H1 (cell line): ENCODE measurements around the gene OR2V2. TPM values are rescaled to one million over a fixed set of nuclear protein-coding genes. Genes with fewer than 3 reads are reported as not detected.

ENCODE experiments used
- CTCF ChIA-PET: fragments of 300-600 bp; sonication (Branson Sonifier 250); formaldehyde crosslinking; loops from one replicate; lab custom pipeline; 2021; ENCODE audit not compliant: partially characterized antibody; lab: Charles Lee
- POLR2A ChIA-PET: fragments of 300-600 bp; sonication (Branson Sonifier 250); formaldehyde crosslinking; loops from one replicate; lab custom pipeline; 2021; ENCODE audit warnings: inconsistent platforms; ENCODE audit not compliant: partially characterized antibody; lab: Charles Lee
- DNase-seq, 2 experiments: peaks; one replicate each; pipeline versions ENCODE4 v3.0.0 to v3.0.0-alpha.2; 2010 to 2022; ENCODE audit warnings: low spot score in 2 of 2, low read depth in 1 of 2, mixed read lengths in 1 of 2
- FAIRE-seq: peaks from 2 replicates; lab custom pipeline; 2011; peaks lifted over from hg19 to GRCh38; lab: Jason Lieb, UNC
- H2AFZ ChIP-seq: 2 replicates; pipeline ENCODE4 v1.8.1; 2012; ENCODE audit warnings: low read length, inconsistent platforms
- H2AK5ac ChIP-seq: 2 replicates; pipeline ENCODE4 v1.6.1; 2013; ENCODE audit warnings: low read depth, low read length
- H2BK120ac ChIP-seq: replicated peaks from 2 replicates; pipeline ENCODE3; 2013; ENCODE audit warnings: low read depth, low read length, inconsistent platforms
- H2BK12ac ChIP-seq: 2 replicates; pipeline ENCODE4 v1.6.1; 2013; ENCODE audit warnings: low read depth, low read length
- H2BK15ac ChIP-seq: 2 replicates; pipeline ENCODE4 v1.6.1; 2013; ENCODE audit warnings: low read length
- H2BK20ac ChIP-seq: 2 replicates; pipeline ENCODE4 v1.6.1; 2013; ENCODE audit warnings: low read length
- H2BK5ac ChIP-seq: 2 replicates; pipeline ENCODE4 v1.6.1; 2013; ENCODE audit warnings: low read depth, low read length
- H3K14ac ChIP-seq: 2 replicates; pipeline ENCODE4 v1.6.1; 2013; ENCODE audit warnings: inconsistent platforms; ENCODE audit not compliant: insufficient read length
- H3K18ac ChIP-seq: 2 replicates; pipeline ENCODE4 v1.6.1; 2013; ENCODE audit warnings: low read length; ENCODE audit errors: extremely low read depth
- H3K23ac ChIP-seq: 2 replicates; pipeline ENCODE4 v1.6.1; 2013; ENCODE audit warnings: inconsistent platforms; ENCODE audit not compliant: insufficient read length
- H3K23me2 ChIP-seq: 2 replicates; pipeline ENCODE4 v1.6.1; 2013; ENCODE audit warnings: low read depth, low read length
- H3K27ac ChIP-seq: 2 replicates; pipeline ENCODE4 v1.6.1; 2011; ENCODE audit warnings: low read depth, low read length, inconsistent platforms
- H3K27me3 ChIP-seq, 4 experiments: replicated peaks in 1 of 4; 1 replicate in 1 of 4; 2 replicates in 3 of 4; pipeline versions ENCODE4 v1.6.1 to v1.8.1; 2011 to 2013; ENCODE audit warnings: low read length in 3 of 4, mild to moderate bottlenecking in 3 of 4, inconsistent platforms in 2 of 4, mixed read lengths in 2 of 4, moderate library complexity in 1 of 4; ENCODE audit not compliant: control insufficient read depth in 3 of 4, insufficient read depth in 3 of 4; ENCODE audit errors: extremely low read depth in 1 of 4
- H3K36me3 ChIP-seq, 4 experiments: 2 replicates each; pipeline versions ENCODE4 v1.6.1 to v1.8.1; 2011 to 2013; ENCODE audit warnings: mild to moderate bottlenecking in 4 of 4, low read length in 3 of 4, moderate library complexity in 2 of 4, control low read depth in 1 of 4, inconsistent platforms in 1 of 4; ENCODE audit not compliant: insufficient read depth in 4 of 4, control insufficient read depth in 2 of 4
- H3K4ac ChIP-seq: replicated peaks from 2 replicates; pipeline ENCODE3; 2013; ENCODE audit warnings: low read length, low read depth, mixed read lengths, inconsistent platforms; ENCODE audit not compliant: insufficient read length
- H3K4me1 ChIP-seq, 4 experiments: replicated peaks in 1 of 4; 1 replicate in 1 of 4; 2 replicates in 3 of 4; pipeline versions ENCODE4 v1.6.1 to v1.8.1; 2011 to 2013; ENCODE audit warnings: low read length in 3 of 4, inconsistent platforms in 2 of 4, mixed read lengths in 1 of 4; ENCODE audit not compliant: insufficient read depth in 4 of 4, control insufficient read depth in 3 of 4
- H3K4me2 ChIP-seq, 2 experiments: 2 replicates each; pipeline versions ENCODE4 v1.6.1 to v1.8.1; 2011 to 2013; ENCODE audit warnings: low read depth in 2 of 2, low read length in 2 of 2, control low read depth in 1 of 2, inconsistent platforms in 1 of 2, mild to moderate bottlenecking in 1 of 2; ENCODE audit not compliant: insufficient read depth in 1 of 2
- H3K4me3 ChIP-seq, 4 experiments: fragments of 200-600, 300-600 bp in 1 of 4; sonication (generic), shearing (Covaris generic), sonication (Bioruptor Twin) in 1 of 4; 2 replicates each; pipeline versions ENCODE4 v1.5.1 to v1.8.1; 2011 to 2016; ENCODE audit warnings: low read length in 4 of 4, low read depth in 3 of 4, control low read depth in 2 of 4, inconsistent platforms in 2 of 4, mild to moderate bottlenecking in 2 of 4, mixed read lengths in 1 of 4, moderate library complexity in 1 of 4; ENCODE audit not compliant: insufficient read depth in 2 of 4; ENCODE audit errors: extremely low read depth in 1 of 4
- H3K56ac ChIP-seq: replicated peaks from 2 replicates; pipeline ENCODE3; 2013; ENCODE audit warnings: low read depth, mild to moderate bottlenecking, mixed read lengths, low read length, inconsistent platforms; ENCODE audit not compliant: insufficient read length
- H3K79me1 ChIP-seq: 2 replicates; pipeline ENCODE4 v1.6.1; 2013; ENCODE audit warnings: low read depth, low read length, control low read depth
- H3K79me2 ChIP-seq, 2 experiments: 2 replicates each; pipeline versions ENCODE4 v1.6.1 to v1.8.1; 2012 to 2013; ENCODE audit warnings: low read length in 2 of 2, mild to moderate bottlenecking in 2 of 2, inconsistent platforms in 1 of 2; ENCODE audit not compliant: insufficient read depth in 2 of 2, control insufficient read depth in 1 of 2
- H3K9ac ChIP-seq, 4 experiments: replicated peaks in 1 of 4; 1 replicate in 1 of 4; 2 replicates in 3 of 4; pipeline versions ENCODE4 v1.6.1 to v1.8.1; 2011 to 2013; ENCODE audit warnings: low read depth in 3 of 4, low read length in 3 of 4, control low read depth in 2 of 4, mild to moderate bottlenecking in 2 of 4, moderate library complexity in 2 of 4, inconsistent platforms in 1 of 4; ENCODE audit errors: extremely low read depth in 1 of 4
- H3K9me3 ChIP-seq, 2 experiments: 2 replicates each; pipeline versions ENCODE4 v1.6.1 to v1.8.1; 2012 to 2013; ENCODE audit warnings: mild to moderate bottlenecking in 2 of 2, moderate library complexity in 2 of 2, control low read depth in 1 of 2, inconsistent platforms in 1 of 2, low read depth in 1 of 2, low read length in 1 of 2, mixed read lengths in 1 of 2; ENCODE audit not compliant: insufficient read depth in 2 of 2
- H4K20me1 ChIP-seq, 2 experiments: replicated peaks in 1 of 2; 2 replicates each; pipeline versions ENCODE3 to v1.8.1; 2011 to 2013; ENCODE audit warnings: inconsistent platforms in 2 of 2, low read length in 2 of 2, mild to moderate bottlenecking in 1 of 2; ENCODE audit not compliant: insufficient read depth in 2 of 2, control insufficient read depth in 1 of 2
- H4K5ac ChIP-seq: 2 replicates; pipeline ENCODE4 v1.6.1; 2013; ENCODE audit warnings: low read length, low read depth, mixed read lengths, inconsistent platforms; ENCODE audit not compliant: insufficient read length
- H4K8ac ChIP-seq: 2 replicates; pipeline ENCODE4 v1.8.0; 2013; ENCODE audit warnings: mild to moderate bottlenecking, moderate library complexity, low read length, inconsistent platforms; ENCODE audit not compliant: insufficient read depth; ENCODE audit errors: extremely low read depth
- H4K91ac ChIP-seq: replicated peaks from 2 replicates; pipeline ENCODE3; 2013; ENCODE audit warnings: low read length, mixed read lengths, inconsistent platforms; ENCODE audit not compliant: insufficient read length
- EZH2 ChIP-seq: fragments of 200-600 bp; sonication (generic); IDR thresholded peaks from 2 replicates; pipeline ENCODE4 v1.7.1; 2012; ENCODE audit warnings: low read depth, mild to moderate bottlenecking, moderate library complexity, low read length, inconsistent platforms; ENCODE audit not compliant: severe bottlenecking
- RNF2 ChIP-seq: fragments of 200-900, 300-1000 bp; sonication (generic); IDR thresholded peaks from 2 replicates; pipeline ENCODE4 v1.7.1; 2016; ENCODE audit warnings: borderline replicate concordance, low read depth, mild to moderate bottlenecking, antibody characterized with exemption, low read length; ENCODE audit not compliant: poor library complexity, severe bottlenecking; ENCODE audit errors: missing control alignments
- WGBS, 2 experiments: shearing (Covaris generic) in 1 of 2; methylation state at CpG; one replicate each; pipeline versions ENCODE4 v1.1.6 to v1.1.7; 2013 to 2015; ENCODE audit warnings: low lambda C conversion rate in 2 of 2, mixed read lengths in 2 of 2, inconsistent platforms in 1 of 2, low coverage in 1 of 2, missing lambda C conversion rate in 1 of 2; ENCODE audit not compliant: insufficient replicate concordance in 2 of 2, insufficient coverage in 1 of 2, insufficient read length in 1 of 2; ENCODE audit errors: extremely low coverage in 1 of 2, missing lambda C conversion rate in 1 of 2; 5-methylcytosine and 5-hydroxymethylcytosine counted together
- polyA plus RNA-seq, 7 experiments: library from polyadenylated mRNA; depleted of rRNA in 3 of 7; stranded (reverse) in 5 of 7; unstranded in 2 of 7; fragments of >200 nt in 5 of 7; fragments of 200-250 nt in 2 of 7; gene quantifications; 1 replicate in 5 of 7; 2 replicates in 1 of 7; 4 replicates in 1 of 7; pipeline versions ENCODE4 v1.2.1 to v1.2.3, GENCODE V29; 2011 to 2013; ENCODE audit warnings: missing spikeins in 2 of 7, mixed read lengths in 2 of 7
- total RNA-seq: library from RNA; stranded (reverse); fragmentation: NEBNext Ultra II Directional; extraction: Animal tissue kit (Norgen Biotek cat#: 25700); gene quantifications from 2 replicates; pipeline ENCODE4 v1.2.1, GENCODE V29; 2021

The OR2V2 gene
- total and polyA plus RNA-seq, 2 of the 8 experiments (the other 6 are each of a cell fraction or from before 2014, with no cell fraction given): not detected

DNA sequence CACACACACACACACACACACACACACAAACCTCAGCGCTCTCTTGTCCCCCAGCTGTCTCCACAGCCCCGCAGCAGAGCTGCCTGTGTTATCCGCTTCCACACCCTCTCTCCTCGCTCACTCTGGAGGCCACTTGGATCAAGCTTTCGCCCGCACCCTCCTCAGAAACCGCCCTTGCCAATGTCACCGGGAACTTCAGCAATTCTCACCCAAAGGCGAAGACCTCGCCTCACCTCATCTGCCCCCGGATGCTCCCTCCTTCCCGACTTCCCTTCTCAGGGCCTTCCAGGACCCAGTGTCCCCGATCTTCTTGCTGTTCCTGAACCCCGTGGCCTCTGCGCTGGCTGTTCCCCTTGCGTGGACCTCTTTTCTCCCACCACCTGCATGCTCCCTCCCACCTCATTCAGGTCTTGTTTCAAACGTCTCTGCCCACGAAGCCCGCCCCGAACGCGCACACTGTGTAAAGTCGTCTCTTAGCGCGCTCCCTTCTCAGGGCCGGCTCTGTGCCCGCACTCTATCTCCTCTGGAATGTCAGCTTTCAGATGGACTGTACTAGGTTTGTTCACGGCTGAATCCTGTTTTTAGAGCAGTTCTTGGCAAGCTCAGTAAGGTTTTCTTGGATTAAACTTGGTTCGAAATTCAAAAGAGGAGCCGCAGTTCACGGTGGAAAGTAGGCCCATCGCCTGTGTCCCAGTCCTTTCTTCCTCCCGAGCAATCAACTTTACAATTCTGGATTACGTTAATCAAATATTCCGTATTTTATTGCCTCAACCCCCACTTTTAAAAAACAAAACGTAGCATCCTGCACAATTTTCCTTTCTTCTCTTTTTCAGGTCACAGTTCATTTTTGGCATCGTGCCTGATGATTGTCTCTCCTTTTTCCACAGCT, 58.6 kb downstream of the OR2V2 start:
- Histone ChIP-seq H4K91ac (no peak overlapping the region), H4K5ac (no peak overlapping the region), H3K9me3 (no peaks in the 10 kb centered on the region), H3K79me1 (no peaks in the 10 kb centered on the region), H3K27ac (no peak overlapping the region), H3K4ac (no peak overlapping the region), H3K23me2 (peaks cover 24% of the 10 kb centered on the region), H2BK120ac (no peak overlapping the region), H3K9ac (peak overlapping the region in 1 of 4 experiments; percentile 54; a peak in 3 of 7 replicates), H2BK5ac (no peak overlapping the region), H3K4me1 (peaks cover 0 to 13% (median 6%) of the 10 kb centered on the region in 4 experiments; a peak in 6 of 7 replicates), H3K56ac (no peak overlapping the region), H2AFZ (peak overlapping the region; percentile 8; the same call in 1 of the 2 replicates), H2BK15ac (0 out of 2 replicates have a peak overlapping the region, but pooled peaks have one; percentile 46), H3K14ac (no peak overlapping the region), H2BK12ac (0 out of 2 replicates have a peak overlapping the region, but pooled peaks have one; percentile 27), H3K4me2 (peak overlapping the region; percentile 93 to 99), H3K36me3 (peaks cover 0 to 7% (median 0%) of the 10 kb centered on the region in 4 experiments; a peak in 1 of 8 replicates), H4K20me1 (peaks cover 0 to 2% of the 10 kb centered on the region in 2 experiments), H3K4me3 (peak overlapping the region; percentile 55 to 87 (median 80)), H3K18ac (no peak overlapping the region), H3K27me3 (peaks cover 28 to 55% (median 46%) of the 10 kb centered on the region in 4 experiments), H2AK5ac (no peak overlapping the region), H3K79me2 (no peaks in the 10 kb centered on the region), H2BK20ac (no peak overlapping the region), H3K23ac (no peak overlapping the region), H4K8ac (no peak overlapping the region)
- no peak for FAIRE-seq
- no peak for DNase-seq
- 5% methylated on average over 36 of the region's 37 CpGs; no CpG with 5 or more reads in 1 of the 2 experiments for WGBS, 2 experiments
- POLR2A ChIA-PET: interaction anchor here (1.1 to 8.4 kb wide), 7 partner anchors 11 to 45 kb away, joined by 4 to 90 read pairs (median 5); partner anchors contain the start of genes RACK1 and TRIM41
- CTCF ChIA-PET: interaction anchor here (0.6 to 14.5 kb wide), 8 partner anchors 9 to 1060 kb away, joined by 3 to 197 read pairs (median 6); no protein-coding TSS in a partner anchor
- TF ChIP-seq RNF2: peak; percentile 51
- TF ChIP-seq EZH2: peak; percentile 89
